ENCODE measurements around the gene RBBP6. TPM values are rescaled to one million over a fixed set of nuclear protein-coding genes. Genes with fewer than 3 reads are reported as not detected.

The RBBP6 gene
- total and polyA plus RNA-seq, 9 of the 15 experiments (the other 6 are each of a cell fraction or from before 2014, with no cell fraction given) = 19.2 to 76.6 (median 42.7) TPM

- no peak for FAIRE-seq
- no peaks in the 10 kb centered on the region for H3K9me3 ChIP-seq (replicated peaks; ENCODE audit: control insufficient read depth, insufficient read depth, low read depth, low read length)
- peaks cover 8 to 35% of the 10 kb centered on the region in 2 experiments; a peak in 4 of 5 replicates for H3K27me3 ChIP-seq (ENCODE audit: control insufficient read depth in 2 of 2, insufficient read depth in 2 of 2, low read length in 2 of 2)
- no peak overlapping the region for H3K4me2 ChIP-seq (ENCODE audit: insufficient read depth, low read length)
- H3K36me3 ChIP-seq (ENCODE audit: control insufficient read depth, insufficient read depth, low read length) = no peaks in the 10 kb centered on the region
- H3K4me1 ChIP-seq (replicated peaks in 1 of 2; ENCODE audit: control insufficient read depth in 2 of 2, insufficient read depth in 2 of 2, low read length in 2 of 2) = no peaks in the 10 kb centered on the region
- ChIA-PET POLR2A (no interaction called here), CTCF (ENCODE audit: low intra/inter-chr PET ratio) (interaction anchor here (0.7 kb wide), 1 partner anchor 22 kb away, joined by 6 read pairs; no protein-coding TSS in a partner anchor)
- H2AFZ ChIP-seq (ENCODE audit: low read depth, low read length) = no peak overlapping the region
- no peak overlapping the region for H3K4me3 ChIP-seq
- no peak overlapping the region for H3K9ac ChIP-seq (ENCODE audit: insufficient read depth in 1 of 2, low read depth in 2 of 2, low read length in 2 of 2)
- no peak for DNase-seq (ENCODE audit: extremely low read depth in 1 of 4, low spot score in 3 of 4)
- BruUV-seq (replicated peaks) = no TSS peak
- ATAC-seq = no peak
- H3K27ac ChIP-seq (ENCODE audit: extremely low read depth, low read depth, low read length) = no peak overlapping the region
- in situ Hi-C loops (cut with MboI) (no loop called here), intact Hi-C loops (cut with micrococcal nuclease) (no loop called here)
- no peaks in the 10 kb centered on the region for H3K9me1 ChIP-seq (ENCODE audit: control insufficient read depth, insufficient read depth, low read length)
- no peaks in the 10 kb centered on the region for H3K79me2 ChIP-seq (ENCODE audit: control insufficient read depth, insufficient read depth, low read length)
- no peaks in the 10 kb centered on the region for H4K20me1 ChIP-seq (replicated peaks; ENCODE audit: control insufficient read depth, insufficient read depth, low read length)
- TF ChIP-seq RERE (CRISPR knock-in tag; IDR thresholded peaks at IDR 0.05; ENCODE audit: borderline replicate concordance) (no peak), LCOR (CRISPR knock-in tag; IDR thresholded peaks at IDR 0.05) (no peak), NCOR1 (IDR thresholded peaks at IDR 0.05) (no peak), ARID1B (IDR thresholded peaks at IDR 0.05) (no peak), IRF1 (CRISPR knock-in tag; IDR thresholded peaks at IDR 0.05; ENCODE audit: borderline replicate concordance) (no peak), PCBP1 (IDR thresholded peaks at IDR 0.05; ENCODE audit: low read depth, low read length, poor library complexity, severe bottlenecking) (no peak), ZNF143 (CRISPR knock-in tag; IDR thresholded peaks at IDR 0.05) (no peak), ZBTB5 (IDR thresholded peaks at IDR 0.05) (no peak), GABPB2 (CRISPR knock-in tag; conservative IDR thresholded peaks at IDR 0.05) (no peak), CHD4 (IDR thresholded peaks at IDR 0.05; ENCODE audit: insufficient read depth, insufficient replicate concordance, low read depth, low read length, poor library complexity, severe bottlenecking) (no peak), RBM15 (IDR thresholded peaks at IDR 0.05; ENCODE audit: insufficient read depth, low read length) (no peak), BRD4 (IDR thresholded peaks at IDR 0.05) (no peak), ZNF133 (CRISPR knock-in tag; IDR thresholded peaks at IDR 0.05) (no peak), HMG20A (CRISPR knock-in tag; conservative IDR thresholded peaks at IDR 0.05) (no peak)
Measured at GRCh38 chr16:24518498-24518897, 20.9 kb upstream of the RBBP6 start.
